ENCODE measurements around the gene EYS.

Gene EYS

GRCh38 chr6:63676412-63677114 is 2030.5 kb downstream of the EYS start:
- FAIRE-seq, result no peak

GRCh38 chr6:63675138-63675537 is 2031.9 kb downstream of the EYS start:
- no peak for FAIRE-seq

- FAIRE-seq, result no peak
Measured at GRCh38 chr6:63674635-63675034, 2032.4 kb downstream of the EYS start.

DNA sequence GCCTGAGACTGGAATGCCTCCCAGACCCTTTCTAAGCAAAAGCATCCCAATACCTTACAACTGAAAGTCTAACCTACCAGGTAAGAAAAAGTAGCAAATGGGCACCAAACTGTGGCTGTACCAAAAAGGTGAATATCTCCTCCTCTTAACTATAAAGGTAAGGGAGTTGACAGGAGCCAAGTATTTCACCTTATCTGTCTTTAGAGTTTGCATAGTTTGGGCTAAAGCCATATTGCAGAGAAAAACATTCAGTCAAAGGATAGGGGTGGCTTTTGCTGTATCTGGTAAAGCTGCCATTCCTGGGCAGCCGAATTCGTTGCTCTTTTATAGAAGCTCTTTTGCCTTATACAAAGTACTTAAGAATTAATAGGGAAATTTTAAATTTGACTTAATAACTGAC is 2033.3 kb downstream of the EYS start:
- FAIRE-seq, result no peak

DNA sequence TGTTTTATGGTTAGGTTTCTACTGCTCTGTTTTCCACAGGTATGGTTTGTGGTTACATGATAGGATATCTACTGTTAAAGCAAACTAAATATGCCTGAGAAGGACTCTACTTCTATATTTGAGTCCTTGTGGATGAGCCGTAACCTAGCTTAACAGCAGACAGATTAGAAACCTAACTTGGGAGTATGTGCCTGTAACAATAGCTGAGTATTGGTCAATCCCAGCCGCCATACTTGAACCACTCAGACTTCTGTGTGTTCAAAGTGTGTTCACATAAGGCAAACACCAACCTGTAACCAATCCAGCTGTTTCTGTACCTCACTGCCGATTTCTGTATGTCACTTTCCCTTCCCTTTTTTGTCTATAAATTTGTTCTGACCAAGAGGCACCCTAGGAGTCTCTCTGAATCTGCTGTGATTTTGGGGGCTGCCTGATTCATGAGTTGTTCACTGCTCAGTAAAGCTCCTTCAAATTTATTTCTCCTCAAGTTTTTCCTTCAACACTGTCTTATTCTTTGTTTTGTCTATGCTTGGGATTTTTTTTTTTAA is 2034.4 kb downstream of the EYS start:
- no peak for FAIRE-seq

- FAIRE-seq, result no peak
Measured at GRCh38 chr6:63671098-63671754, 2035.8 kb downstream of the EYS start.
